Liver (tissue), 3 donors: ENCODE measurements around the gene PIAS4.

Experiments used
- EGR1 ChIP-seq, 2 donors: IDR thresholded peaks; 2 replicates each; pipeline ENCODE4 v1.6.1; 2016 to 2018; ENCODE audit warnings: antibody characterized with exemption in 2 of 2, low read depth in 2 of 2
- GABPA ChIP-seq, 2 donors: IDR thresholded peaks in 1 of 2; conservative IDR thresholded peaks in 1 of 2; 2 replicates each; pipeline ENCODE4 v1.6.1; 2016; ENCODE audit warnings: antibody characterized with exemption in 2 of 2, mild to moderate bottlenecking in 1 of 2, moderate library complexity in 1 of 2
- HNF4A ChIP-seq, 2 donors: conservative IDR thresholded peaks; 2 replicates each; pipeline ENCODE4 v1.6.1; 2016; ENCODE audit warnings: antibody characterized with exemption in 2 of 2, mild to moderate bottlenecking in 2 of 2
- NR2F2 ChIP-seq: IDR thresholded peaks from 2 replicates; pipeline ENCODE4 v1.6.1; 2016; ENCODE audit warnings: antibody characterized with exemption
- RAD21 ChIP-seq, 2 donors: IDR thresholded peaks; 2 replicates each; pipeline ENCODE4 v1.6.1; 2016; ENCODE audit warnings: antibody characterized with exemption in 2 of 2, mild to moderate bottlenecking in 2 of 2
- YY1 ChIP-seq: IDR thresholded peaks from 2 replicates; pipeline ENCODE4 v1.6.1; 2016; ENCODE audit warnings: antibody characterized with exemption, mild to moderate bottlenecking
- TF ChIP-seq, protein P1 (sequence below): fragments of 150-350 bp; IDR thresholded peaks from 2 replicates; pipeline ENCODE4 v1.5.1; 2017; ENCODE audit warnings: improper control_type of control experiment, low read depth, low read length; ENCODE audit not compliant: missing input control
- TF ChIP-seq, protein P2 (sequence below): IDR thresholded peaks from 2 replicates; pipeline ENCODE4 v1.6.1; 2016; ENCODE audit warnings: antibody characterized with exemption, mild to moderate bottlenecking
- TF ChIP-seq, protein P3 (sequence below): IDR thresholded peaks from 2 replicates; pipeline ENCODE4 v1.6.1; 2016; ENCODE audit warnings: antibody characterized with exemption
- donor health status: healthy.
- donor health status: healthy.

DNA sequence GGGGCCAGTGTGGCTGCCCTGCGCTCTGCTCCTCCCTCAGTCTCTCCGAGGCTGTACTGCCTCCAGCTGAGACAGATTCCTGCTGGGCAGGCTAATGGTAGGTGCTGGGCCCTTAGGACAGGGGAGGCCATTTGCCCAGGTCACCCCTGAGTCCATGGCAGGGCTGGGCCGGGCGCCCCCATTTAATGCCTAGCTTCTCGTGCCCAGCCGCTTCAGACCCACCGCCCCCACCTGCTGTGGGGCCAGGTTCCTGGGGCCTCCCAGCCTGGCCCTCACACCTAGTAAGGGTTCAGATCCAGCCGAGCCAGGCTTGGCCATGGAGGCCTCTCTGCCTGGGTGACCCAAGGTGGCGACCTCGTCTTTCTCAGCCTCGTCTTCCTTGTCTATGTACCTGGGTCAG is 17.8 kb downstream of the PIAS4 start:
- TF ChIP-seq GABPA (IDR thresholded peaks at IDR 0.05 in 1 of 2, conservative IDR thresholded peaks at IDR 0.05 in 1 of 2) (no peak), HNF4A (conservative IDR thresholded peaks at IDR 0.05) (no peak), NR2F2 (no peak), EGR1 (IDR thresholded peaks at IDR 0.05; ENCODE audit: low read depth in 2 of 2) (no peak), YY1 (no peak), RAD21 (IDR thresholded peaks at IDR 0.05) (no peak)
- TF ChIP-seq, protein P1, sequence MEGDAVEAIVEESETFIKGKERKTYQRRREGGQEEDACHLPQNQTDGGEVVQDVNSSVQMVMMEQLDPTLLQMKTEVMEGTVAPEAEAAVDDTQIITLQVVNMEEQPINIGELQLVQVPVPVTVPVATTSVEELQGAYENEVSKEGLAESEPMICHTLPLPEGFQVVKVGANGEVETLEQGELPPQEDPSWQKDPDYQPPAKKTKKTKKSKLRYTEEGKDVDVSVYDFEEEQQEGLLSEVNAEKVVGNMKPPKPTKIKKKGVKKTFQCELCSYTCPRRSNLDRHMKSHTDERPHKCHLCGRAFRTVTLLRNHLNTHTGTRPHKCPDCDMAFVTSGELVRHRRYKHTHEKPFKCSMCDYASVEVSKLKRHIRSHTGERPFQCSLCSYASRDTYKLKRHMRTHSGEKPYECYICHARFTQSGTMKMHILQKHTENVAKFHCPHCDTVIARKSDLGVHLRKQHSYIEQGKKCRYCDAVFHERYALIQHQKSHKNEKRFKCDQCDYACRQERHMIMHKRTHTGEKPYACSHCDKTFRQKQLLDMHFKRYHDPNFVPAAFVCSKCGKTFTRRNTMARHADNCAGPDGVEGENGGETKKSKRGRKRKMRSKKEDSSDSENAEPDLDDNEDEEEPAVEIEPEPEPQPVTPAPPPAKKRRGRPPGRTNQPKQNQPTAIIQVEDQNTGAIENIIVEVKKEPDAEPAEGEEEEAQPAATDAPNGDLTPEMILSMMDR = no peak
- TF ChIP-seq, protein P2, sequence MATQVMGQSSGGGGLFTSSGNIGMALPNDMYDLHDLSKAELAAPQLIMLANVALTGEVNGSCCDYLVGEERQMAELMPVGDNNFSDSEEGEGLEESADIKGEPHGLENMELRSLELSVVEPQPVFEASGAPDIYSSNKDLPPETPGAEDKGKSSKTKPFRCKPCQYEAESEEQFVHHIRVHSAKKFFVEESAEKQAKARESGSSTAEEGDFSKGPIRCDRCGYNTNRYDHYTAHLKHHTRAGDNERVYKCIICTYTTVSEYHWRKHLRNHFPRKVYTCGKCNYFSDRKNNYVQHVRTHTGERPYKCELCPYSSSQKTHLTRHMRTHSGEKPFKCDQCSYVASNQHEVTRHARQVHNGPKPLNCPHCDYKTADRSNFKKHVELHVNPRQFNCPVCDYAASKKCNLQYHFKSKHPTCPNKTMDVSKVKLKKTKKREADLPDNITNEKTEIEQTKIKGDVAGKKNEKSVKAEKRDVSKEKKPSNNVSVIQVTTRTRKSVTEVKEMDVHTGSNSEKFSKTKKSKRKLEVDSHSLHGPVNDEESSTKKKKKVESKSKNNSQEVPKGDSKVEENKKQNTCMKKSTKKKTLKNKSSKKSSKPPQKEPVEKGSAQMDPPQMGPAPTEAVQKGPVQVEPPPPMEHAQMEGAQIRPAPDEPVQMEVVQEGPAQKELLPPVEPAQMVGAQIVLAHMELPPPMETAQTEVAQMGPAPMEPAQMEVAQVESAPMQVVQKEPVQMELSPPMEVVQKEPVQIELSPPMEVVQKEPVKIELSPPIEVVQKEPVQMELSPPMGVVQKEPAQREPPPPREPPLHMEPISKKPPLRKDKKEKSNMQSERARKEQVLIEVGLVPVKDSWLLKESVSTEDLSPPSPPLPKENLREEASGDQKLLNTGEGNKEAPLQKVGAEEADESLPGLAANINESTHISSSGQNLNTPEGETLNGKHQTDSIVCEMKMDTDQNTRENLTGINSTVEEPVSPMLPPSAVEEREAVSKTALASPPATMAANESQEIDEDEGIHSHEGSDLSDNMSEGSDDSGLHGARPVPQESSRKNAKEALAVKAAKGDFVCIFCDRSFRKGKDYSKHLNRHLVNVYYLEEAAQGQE = no peak
- TF ChIP-seq, protein P3, sequence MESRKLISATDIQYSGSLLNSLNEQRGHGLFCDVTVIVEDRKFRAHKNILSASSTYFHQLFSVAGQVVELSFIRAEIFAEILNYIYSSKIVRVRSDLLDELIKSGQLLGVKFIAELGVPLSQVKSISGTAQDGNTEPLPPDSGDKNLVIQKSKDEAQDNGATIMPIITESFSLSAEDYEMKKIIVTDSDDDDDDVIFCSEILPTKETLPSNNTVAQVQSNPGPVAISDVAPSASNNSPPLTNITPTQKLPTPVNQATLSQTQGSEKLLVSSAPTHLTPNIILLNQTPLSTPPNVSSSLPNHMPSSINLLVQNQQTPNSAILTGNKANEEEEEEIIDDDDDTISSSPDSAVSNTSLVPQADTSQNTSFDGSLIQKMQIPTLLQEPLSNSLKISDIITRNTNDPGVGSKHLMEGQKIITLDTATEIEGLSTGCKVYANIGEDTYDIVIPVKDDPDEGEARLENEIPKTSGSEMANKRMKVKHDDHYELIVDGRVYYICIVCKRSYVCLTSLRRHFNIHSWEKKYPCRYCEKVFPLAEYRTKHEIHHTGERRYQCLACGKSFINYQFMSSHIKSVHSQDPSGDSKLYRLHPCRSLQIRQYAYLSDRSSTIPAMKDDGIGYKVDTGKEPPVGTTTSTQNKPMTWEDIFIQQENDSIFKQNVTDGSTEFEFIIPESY = no peak
